HG03097 (cell line): ENCODE measurements around the gene KDM7A.

Source experiments
- ATAC-seq: cut with Tn5 transposase; IDR thresholded peaks from one replicate; pipeline ENCODE4 v1.9.1; 2021; ENCODE audit not compliant: unreplicated experiment, low FRiP score

KDM7A gene

GRCh38 chr7:140035400-140036223, 141.2 kb downstream of the KDM7A start:
- no peak for ATAC-seq
